ENCODE results near the gene EVC2.

Gene EVC2

GRCh38 chr4:5708449-5709206 is at the start of gene EVC2:
TSS of gene EVC2 (minus strand) at chr4:5708559. CDS start at chr4:5708513, 46 bp downstream.
- no peak for DNase-seq

GRCh38 chr4:5757954-5758353 is 49.6 kb upstream of the EVC2 start:
- no peak for DNase-seq

- DNase-seq = no peak
Observed at GRCh38 chr4:5757536-5757935, 49.2 kb upstream of the EVC2 start.

- no peak for DNase-seq
Observed at GRCh38 chr4:5757091-5757490, 48.7 kb upstream of the EVC2 start.

GRCh38 chr4:5756271-5756670 is 47.9 kb upstream of the EVC2 start:
- no peak for DNase-seq

GRCh38 chr4:5755679-5756078 is 47.3 kb upstream of the EVC2 start:
- no peak for DNase-seq

- no peak for DNase-seq
Observed at GRCh38 chr4:5755161-5755560, 46.8 kb upstream of the EVC2 start.

GRCh38 chr4:5754529-5754881 is 46.1 kb upstream of the EVC2 start:
- no peak for DNase-seq

- DNase-seq = no peak
Observed at GRCh38 chr4:5753766-5754528, 45.6 kb upstream of the EVC2 start.

- no peak for DNase-seq
Observed at GRCh38 chr4:5753366-5753765, 45.0 kb upstream of the EVC2 start.

- no peak for DNase-seq
Observed at GRCh38 chr4:5752376-5753184, 44.2 kb upstream of the EVC2 start.

- DNase-seq = no peak
Observed at GRCh38 chr4:5751666-5752375, 43.5 kb upstream of the EVC2 start.

- no peak for DNase-seq
Observed at GRCh38 chr4:5750946-5751665, 42.7 kb upstream of the EVC2 start.

GRCh38 chr4:5750052-5750945 is 41.9 kb upstream of the EVC2 start:
- no peak for DNase-seq

GRCh38 chr4:5749568-5749967 is 41.2 kb upstream of the EVC2 start:
- DNase-seq = no peak

GRCh38 chr4:5747738-5748375 is 39.5 kb upstream of the EVC2 start:
- DNase-seq = no peak

GRCh38 chr4:5746829-5747737 is 38.7 kb upstream of the EVC2 start:
- no peak for DNase-seq

- DNase-seq = no peak
Observed at GRCh38 chr4:5746250-5746649, 37.9 kb upstream of the EVC2 start.

- no peak for DNase-seq
Observed at GRCh38 chr4:5742968-5743367, 34.6 kb upstream of the EVC2 start.

GRCh38 chr4:5742388-5742787 is 34.0 kb upstream of the EVC2 start:
- DNase-seq = no peak
